ENCODE data around the gene RNF148. TPM values are rescaled to one million over a fixed set of nuclear protein-coding genes. Genes with fewer than 3 reads are reported as not detected.

The RNF148 gene
- total and polyA plus RNA-seq, 2 experiments from 2014 or later = 2.2 TPM; not detected in 1

DNA sequence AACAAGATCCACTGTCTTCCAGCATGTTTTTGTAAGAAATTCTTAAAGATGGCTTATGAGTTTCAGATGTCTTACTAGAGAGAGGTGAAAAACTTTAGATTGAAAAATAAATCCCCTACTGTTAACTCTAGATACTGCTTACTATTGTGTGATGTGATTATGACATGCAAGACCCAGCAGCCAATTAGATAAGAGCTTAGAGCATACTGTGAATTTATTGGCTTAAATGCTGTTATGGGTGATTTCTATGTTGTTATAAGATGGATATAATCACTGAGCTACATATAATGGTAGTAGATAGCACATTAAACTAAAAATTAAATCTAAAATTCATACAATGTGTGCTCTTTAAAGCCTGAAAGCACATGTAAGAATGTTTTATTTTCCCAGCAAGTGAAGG, 3.7 kb downstream of the RNF148 start, which contains the start of gene RNF133:
Gene RNF133, minus strand, starts transcription at position 101 of the 400 bp plus-strand sequence. CDS start 199 bp downstream, outside the sequence.
- no peaks in the 10 kb centered on the region for H3K27me3 Mint-ChIP-seq (ENCODE audit: insufficient read depth, low read depth, poor library complexity)
- H3K36me3 ChIP-seq (ENCODE audit: insufficient read depth) = no peaks in the 10 kb centered on the region
- H3K4me3 ChIP-seq = no peak within 1 kb of the TSS
- no peak within 1 kb of the TSS for H3K4me2 ChIP-seq
- no peaks in the 10 kb centered on the region for H4K20me1 ChIP-seq (replicated peaks; ENCODE audit: insufficient read depth)
- no peaks in the 10 kb centered on the region for H3F3A ChIP-seq (replicated peaks; ENCODE audit: low read depth)
- ATAC-seq (no peak), DNase-seq (ENCODE audit: low spot score) (no peak)
- no peaks in the 10 kb centered on the region for H3K79me2 ChIP-seq (replicated peaks; ENCODE audit: insufficient read depth)
- TF ChIP-seq EZH2 (IDR thresholded peaks at IDR 0.05; ENCODE audit: low read depth, unreplicated experiment) (no peak), CREB1 (CRISPR knock-in tag; IDR thresholded peaks at IDR 0.05; ENCODE audit: low read depth) (no peak), STAT1 (IDR thresholded peaks at IDR 0.05; ENCODE audit: unreplicated experiment) (no peak), ZNF331 (CRISPR knock-in tag; IDR thresholded peaks at IDR 0.05; ENCODE audit: low read depth) (no peak), REST (IDR thresholded peaks at IDR 0.05; ENCODE audit: unreplicated experiment) (no peak), POLR2AphosphoS5 (IDR thresholded peaks at IDR 0.05; ENCODE audit: low read depth) (no peak), EZH2phosphoT487 (IDR thresholded peaks at IDR 0.05; ENCODE audit: unreplicated experiment) (no peak), NANOG (IDR thresholded peaks at IDR 0.05; ENCODE audit: borderline replicate concordance) (no peak), JUNB (IDR thresholded peaks at IDR 0.05; ENCODE audit: unreplicated experiment) (no peak), ZNF114 (CRISPR knock-in tag; IDR thresholded peaks at IDR 0.05) (no peak)
- TF ChIP-seq, protein P1, sequence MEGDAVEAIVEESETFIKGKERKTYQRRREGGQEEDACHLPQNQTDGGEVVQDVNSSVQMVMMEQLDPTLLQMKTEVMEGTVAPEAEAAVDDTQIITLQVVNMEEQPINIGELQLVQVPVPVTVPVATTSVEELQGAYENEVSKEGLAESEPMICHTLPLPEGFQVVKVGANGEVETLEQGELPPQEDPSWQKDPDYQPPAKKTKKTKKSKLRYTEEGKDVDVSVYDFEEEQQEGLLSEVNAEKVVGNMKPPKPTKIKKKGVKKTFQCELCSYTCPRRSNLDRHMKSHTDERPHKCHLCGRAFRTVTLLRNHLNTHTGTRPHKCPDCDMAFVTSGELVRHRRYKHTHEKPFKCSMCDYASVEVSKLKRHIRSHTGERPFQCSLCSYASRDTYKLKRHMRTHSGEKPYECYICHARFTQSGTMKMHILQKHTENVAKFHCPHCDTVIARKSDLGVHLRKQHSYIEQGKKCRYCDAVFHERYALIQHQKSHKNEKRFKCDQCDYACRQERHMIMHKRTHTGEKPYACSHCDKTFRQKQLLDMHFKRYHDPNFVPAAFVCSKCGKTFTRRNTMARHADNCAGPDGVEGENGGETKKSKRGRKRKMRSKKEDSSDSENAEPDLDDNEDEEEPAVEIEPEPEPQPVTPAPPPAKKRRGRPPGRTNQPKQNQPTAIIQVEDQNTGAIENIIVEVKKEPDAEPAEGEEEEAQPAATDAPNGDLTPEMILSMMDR (conservative IDR thresholded peaks at IDR 0.05; ENCODE audit: low read depth in 2 of 2) = no peak
- TF ChIP-seq, protein P2, sequence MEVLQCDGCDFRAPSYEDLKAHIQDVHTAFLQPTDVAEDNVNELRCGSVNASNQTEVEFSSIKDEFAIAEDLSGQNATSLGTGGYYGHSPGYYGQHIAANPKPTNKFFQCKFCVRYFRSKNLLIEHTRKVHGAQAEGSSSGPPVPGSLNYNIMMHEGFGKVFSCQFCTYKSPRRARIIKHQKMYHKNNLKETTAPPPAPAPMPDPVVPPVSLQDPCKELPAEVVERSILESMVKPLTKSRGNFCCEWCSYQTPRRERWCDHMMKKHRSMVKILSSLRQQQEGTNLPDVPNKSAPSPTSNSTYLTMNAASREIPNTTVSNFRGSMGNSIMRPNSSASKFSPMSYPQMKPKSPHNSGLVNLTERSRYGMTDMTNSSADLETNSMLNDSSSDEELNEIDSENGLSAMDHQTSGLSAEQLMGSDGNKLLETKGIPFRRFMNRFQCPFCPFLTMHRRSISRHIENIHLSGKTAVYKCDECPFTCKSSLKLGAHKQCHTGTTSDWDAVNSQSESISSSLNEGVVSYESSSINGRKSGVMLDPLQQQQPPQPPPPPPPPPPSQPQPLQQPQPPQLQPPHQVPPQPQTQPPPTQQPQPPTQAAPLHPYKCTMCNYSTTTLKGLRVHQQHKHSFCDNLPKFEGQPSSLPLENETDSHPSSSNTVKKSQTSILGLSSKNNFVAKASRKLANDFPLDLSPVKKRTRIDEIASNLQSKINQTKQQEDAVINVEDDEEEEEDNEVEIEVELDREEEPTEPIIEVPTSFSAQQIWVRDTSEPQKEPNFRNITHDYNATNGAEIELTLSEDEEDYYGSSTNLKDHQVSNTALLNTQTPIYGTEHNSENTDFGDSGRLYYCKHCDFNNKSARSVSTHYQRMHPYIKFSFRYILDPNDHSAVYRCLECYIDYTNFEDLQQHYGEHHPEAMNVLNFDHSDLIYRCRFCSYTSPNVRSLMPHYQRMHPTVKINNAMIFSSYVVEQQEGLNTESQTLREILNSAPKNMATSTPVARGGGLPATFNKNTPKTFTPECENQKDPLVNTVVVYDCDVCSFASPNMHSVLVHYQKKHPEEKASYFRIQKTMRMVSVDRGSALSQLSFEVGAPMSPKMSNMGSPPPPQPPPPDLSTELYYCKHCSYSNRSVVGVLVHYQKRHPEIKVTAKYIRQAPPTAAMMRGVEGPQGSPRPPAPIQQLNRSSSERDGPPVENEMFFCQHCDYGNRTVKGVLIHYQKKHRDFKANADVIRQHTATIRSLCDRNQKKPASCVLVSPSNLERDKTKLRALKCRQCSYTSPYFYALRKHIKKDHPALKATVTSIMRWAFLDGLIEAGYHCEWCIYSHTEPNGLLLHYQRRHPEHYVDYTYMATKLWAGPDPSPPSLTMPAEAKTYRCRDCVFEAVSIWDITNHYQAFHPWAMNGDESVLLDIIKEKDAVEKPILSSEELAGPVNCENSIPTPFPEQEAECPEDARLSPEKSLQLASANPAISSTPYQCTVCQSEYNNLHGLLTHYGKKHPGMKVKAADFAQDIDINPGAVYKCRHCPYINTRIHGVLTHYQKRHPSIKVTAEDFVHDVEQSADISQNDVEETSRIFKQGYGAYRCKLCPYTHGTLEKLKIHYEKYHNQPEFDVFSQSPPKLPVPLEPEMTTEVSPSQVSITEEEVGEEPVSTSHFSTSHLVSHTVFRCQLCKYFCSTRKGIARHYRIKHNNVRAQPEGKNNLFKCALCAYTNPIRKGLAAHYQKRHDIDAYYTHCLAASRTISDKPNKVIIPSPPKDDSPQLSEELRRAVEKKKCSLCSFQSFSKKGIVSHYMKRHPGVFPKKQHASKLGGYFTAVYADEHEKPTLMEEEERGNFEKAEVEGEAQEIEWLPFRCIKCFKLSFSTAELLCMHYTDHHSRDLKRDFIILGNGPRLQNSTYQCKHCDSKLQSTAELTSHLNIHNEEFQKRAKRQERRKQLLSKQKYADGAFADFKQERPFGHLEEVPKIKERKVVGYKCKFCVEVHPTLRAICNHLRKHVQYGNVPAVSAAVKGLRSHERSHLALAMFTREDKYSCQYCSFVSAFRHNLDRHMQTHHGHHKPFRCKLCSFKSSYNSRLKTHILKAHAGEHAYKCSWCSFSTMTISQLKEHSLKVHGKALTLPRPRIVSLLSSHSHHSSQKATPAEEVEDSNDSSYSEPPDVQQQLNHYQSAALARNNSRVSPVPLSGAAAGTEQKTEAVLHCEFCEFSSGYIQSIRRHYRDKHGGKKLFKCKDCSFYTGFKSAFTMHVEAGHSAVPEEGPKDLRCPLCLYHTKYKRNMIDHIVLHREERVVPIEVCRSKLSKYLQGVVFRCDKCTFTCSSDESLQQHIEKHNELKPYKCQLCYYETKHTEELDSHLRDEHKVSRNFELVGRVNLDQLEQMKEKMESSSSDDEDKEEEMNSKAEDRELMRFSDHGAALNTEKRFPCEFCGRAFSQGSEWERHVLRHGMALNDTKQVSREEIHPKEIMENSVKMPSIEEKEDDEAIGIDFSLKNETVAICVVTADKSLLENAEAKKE (CRISPR knock-in tag; IDR thresholded peaks at IDR 0.05) = no peak
- TF ChIP-seq, protein P3, sequence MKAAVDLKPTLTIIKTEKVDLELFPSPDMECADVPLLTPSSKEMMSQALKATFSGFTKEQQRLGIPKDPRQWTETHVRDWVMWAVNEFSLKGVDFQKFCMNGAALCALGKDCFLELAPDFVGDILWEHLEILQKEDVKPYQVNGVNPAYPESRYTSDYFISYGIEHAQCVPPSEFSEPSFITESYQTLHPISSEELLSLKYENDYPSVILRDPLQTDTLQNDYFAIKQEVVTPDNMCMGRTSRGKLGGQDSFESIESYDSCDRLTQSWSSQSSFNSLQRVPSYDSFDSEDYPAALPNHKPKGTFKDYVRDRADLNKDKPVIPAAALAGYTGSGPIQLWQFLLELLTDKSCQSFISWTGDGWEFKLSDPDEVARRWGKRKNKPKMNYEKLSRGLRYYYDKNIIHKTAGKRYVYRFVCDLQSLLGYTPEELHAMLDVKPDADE (IDR thresholded peaks at IDR 0.05) = no peak
- no peak within 1 kb of the TSS for H3K4me3 Mint-ChIP-seq
- peaks cover 7% of the 10 kb centered on the region; the same call in 2 of the 3 replicates for H3K36me3 Mint-ChIP-seq (ENCODE audit: low read depth)
- no peaks in the 10 kb centered on the region for H3K27me3 ChIP-seq (ENCODE audit: insufficient read depth)
- H2AFZ ChIP-seq = no peak within 1 kb of the TSS
- H3K27ac ChIP-seq (ENCODE audit: low read depth) = no peak within 1 kb of the TSS
- no peaks in the 10 kb centered on the region for H3K9me3 Mint-ChIP-seq
- H3K27ac Mint-ChIP-seq = no peak within 1 kb of the TSS; the same call in 1 of the 2 replicates
- H3K4me1 ChIP-seq (ENCODE audit: insufficient read depth) = peaks cover 10% of the 10 kb centered on the region; the same call in 1 of the 2 replicates
- H3K9me2 ChIP-seq (ENCODE audit: insufficient read depth) = no peaks in the 10 kb centered on the region
- peaks cover 14% of the 10 kb centered on the region for H3K4me1 Mint-ChIP-seq
